Spleen (tissue), 7 donors: Measurements from ENCODE around the gene SIVA1.

Source experiments
- CTCF ChIP-seq, 11 experiments: fragments of 200-600 bp in 7 of 11; fragments of 450-650 bp in 4 of 11; sonication (generic) in 4 of 11; IDR thresholded peaks in 8 of 11; conservative IDR thresholded peaks in 3 of 11; 1 replicate in 7 of 11; 2 replicates in 4 of 11; pipeline versions ENCODE4 v1.4.0 to v1.8.0; 2016 to 2021; ENCODE audit warnings: antibody characterized with exemption in 11 of 11, inconsistent platforms in 4 of 11, mild to moderate bottlenecking in 1 of 11
- POLR2A ChIP-seq, 3 donors: fragments of 450-650 bp; IDR thresholded peaks; one replicate each; pipeline ENCODE4 v1.5.1; 2017; ENCODE audit warnings: antibody characterized with exemption in 3 of 3, mild to moderate bottlenecking in 1 of 3
- POLR2AphosphoS5 ChIP-seq, 3 donors: sonication (generic); formaldehyde crosslinking; IDR thresholded peaks; one replicate each; pipeline ENCODE4 v1.5.1; 2017; ENCODE audit warnings: antibody characterized with exemption in 3 of 3
- donor health status: DM: no; HTN: no; CAD: no; lungs with moderate emphysema.
- donor health status: DM: no; HTN: no; CAD: no.
- donor health status: DM: no; HTN: no; CAD: no.

- TF ChIP-seq CTCF (IDR thresholded peaks at IDR 0.05 in 8 of 11, conservative IDR thresholded peaks at IDR 0.05 in 3 of 11) (no peak), POLR2A (IDR thresholded peaks at IDR 0.05) (no peak), POLR2AphosphoS5 (IDR thresholded peaks at IDR 0.05) (peak in 2 of 3 donors; percentile 24 to 39)
Measured at GRCh38 chr14:104732355-104732804, 20.6 kb upstream of the SIVA1 start.
